SU-DHL-6 (cell line): ENCODE data around the gene GPR78.

ENCODE experiments used
- CTCF ChIP-seq: fragments of 200-600 bp; sonication (generic); IDR thresholded peaks from one replicate; pipeline ENCODE4 v1.5.1; 2017; ENCODE audit warnings: antibody characterized with exemption, mild to moderate bottlenecking, low read length, moderate library complexity; ENCODE audit not compliant: insufficient read depth, poor library complexity, severe bottlenecking
- EZH2phosphoT487 ChIP-seq: fragments of 200-600 bp; sonication (generic), shearing (Covaris generic); conservative IDR thresholded peaks from 2 replicates; pipeline ENCODE4 v1.6.1; 2018; ENCODE audit warnings: mild to moderate bottlenecking, antibody characterized with exemption, low read length, moderate library complexity, mixed read lengths

GRCh38 chr4:8548731-8549351 is 31.4 kb upstream of the GPR78 start:
- no peak for TF ChIP-seq CTCF
- no peak for TF ChIP-seq EZH2phosphoT487
